GM23338 (cell line): ENCODE measurements around the gene RFFL. TPM values are rescaled to one million over a fixed set of nuclear protein-coding genes. Genes with fewer than 3 reads are reported as not detected.

ENCODE experiments used
- ATAC-seq: fragments of 200-7000 bp; cut with Tn5 transposase; 3 replicates; pipeline ENCODE4 v1.9.1; 2020
- DNase-seq: peaks from one replicate; pipeline ENCODE4 v3.0.0-alpha.2; 2015; ENCODE audit warnings: low spot score
- H2AFZ ChIP-seq: fragments of 200-600 bp; sonication (generic); 2 replicates; pipeline ENCODE4 v1.8.0; 2016; ENCODE audit warnings: antibody characterized with exemption, mild to moderate bottlenecking, moderate library complexity
- H3F3A ChIP-seq: fragments of 200-600 bp; sonication (generic); replicated peaks from 2 replicates; pipeline ENCODE4 v1.8.0; 2017; ENCODE audit warnings: antibody characterized with exemption, mixed run types, low read depth
- H3K27ac ChIP-seq: fragments of 200-600 bp; sonication (generic); 2 replicates; pipeline ENCODE4 v1.6.1; 2016; ENCODE audit warnings: low read depth
- H3K27me3 ChIP-seq: fragments of 200-600 bp; sonication (generic); 2 replicates; pipeline ENCODE4 v1.8.0; 2016; ENCODE audit warnings: mild to moderate bottlenecking, mixed run types, moderate library complexity; ENCODE audit not compliant: insufficient read depth
- H3K36me3 ChIP-seq: fragments of 200-600 bp; sonication (generic); 2 replicates; pipeline ENCODE4 v1.8.0; 2016; ENCODE audit warnings: mild to moderate bottlenecking; ENCODE audit not compliant: insufficient read depth
- H3K4me1 ChIP-seq: fragments of 200-600 bp; sonication (generic); 2 replicates; pipeline ENCODE4 v1.8.0; 2016; ENCODE audit warnings: mild to moderate bottlenecking, moderate library complexity; ENCODE audit not compliant: insufficient read depth
- H3K4me2 ChIP-seq: fragments of 200-600 bp; sonication (generic); 2 replicates; pipeline ENCODE4 v1.7.1; 2017; ENCODE audit warnings: mixed run types
- H3K4me3 ChIP-seq: fragments of 200-600 bp; sonication (generic); 2 replicates; pipeline ENCODE4 v1.6.1; 2016; ENCODE audit warnings: mixed run types
- H3K79me2 ChIP-seq: fragments of 200-600 bp; sonication (generic); replicated peaks from 2 replicates; pipeline ENCODE4 v1.8.0; 2017; ENCODE audit warnings: mild to moderate bottlenecking; ENCODE audit not compliant: insufficient read depth
- H3K9me2 ChIP-seq: fragments of 200-600 bp; sonication (generic); 2 replicates; pipeline ENCODE4 v1.8.0; 2017; ENCODE audit not compliant: insufficient read depth
- H4K20me1 ChIP-seq: fragments of 200-600 bp; sonication (generic); replicated peaks from 2 replicates; pipeline ENCODE4 v1.8.0; 2017; ENCODE audit warnings: mild to moderate bottlenecking; ENCODE audit not compliant: insufficient read depth
- H3K27ac Mint-ChIP-seq: 2 replicates; pipeline ENCODE4 v1.8.0; 2020; ENCODE audit warnings: inconsistent platforms, mild to moderate bottlenecking, moderate library complexity, mixed read lengths
- H3K27me3 Mint-ChIP-seq: 3 replicates; pipeline ENCODE4 v1.8.0; 2022; ENCODE audit warnings: low read depth, mild to moderate bottlenecking, moderate library complexity, mixed read lengths, inconsistent platforms; ENCODE audit not compliant: insufficient read depth, poor library complexity
- H3K36me3 Mint-ChIP-seq: 3 replicates; pipeline ENCODE4 v1.8.0; 2021; ENCODE audit warnings: low read depth, mild to moderate bottlenecking, inconsistent platforms, moderate library complexity, mixed read lengths
- H3K4me1 Mint-ChIP-seq: 3 replicates; pipeline ENCODE4 v1.8.0; 2020; ENCODE audit warnings: mild to moderate bottlenecking, inconsistent platforms, mixed read lengths
- H3K4me3 Mint-ChIP-seq: 3 replicates; pipeline ENCODE4 v1.8.0; 2021; ENCODE audit warnings: moderate library complexity, mild to moderate bottlenecking, inconsistent platforms, mixed read lengths
- H3K9me3 Mint-ChIP-seq: 3 replicates; pipeline ENCODE4 v1.8.0; 2020; ENCODE audit warnings: moderate library complexity, mild to moderate bottlenecking, inconsistent platforms, mixed read lengths
- CTCF ChIP-seq, 2 experiments: fragments of 200-600 bp in 1 of 2; sonication (generic) in 1 of 2; conservative IDR thresholded peaks; 2 replicates each; pipeline versions ENCODE4 v1.5.1 to v1.6.1; 2016 to 2017; ENCODE audit warnings: antibody characterized with exemption in 2 of 2, low read depth in 2 of 2, mild to moderate bottlenecking in 2 of 2, moderate library complexity in 1 of 2
- ETS1 ChIP-seq: IDR thresholded peaks from 2 replicates; pipeline ENCODE4 v1.6.1; 2016; ENCODE audit warnings: antibody characterized with exemption
- EZH2 ChIP-seq: fragments of 200-600 bp; sonication (generic); IDR thresholded peaks from one replicate; pipeline ENCODE4 v1.8.0; 2017; ENCODE audit warnings: antibody characterized with exemption, mild to moderate bottlenecking, low read depth; ENCODE audit not compliant: unreplicated experiment
- EZH2phosphoT487 ChIP-seq: fragments of 200-600 bp; sonication (generic); IDR thresholded peaks from one replicate; pipeline ENCODE4 v1.8.1; 2018; ENCODE audit warnings: antibody characterized with exemption; ENCODE audit not compliant: unreplicated experiment
- JUNB ChIP-seq: IDR thresholded peaks from one replicate; pipeline ENCODE4 v1.6.1; 2016; ENCODE audit warnings: antibody characterized with exemption; ENCODE audit not compliant: unreplicated experiment
- NANOG ChIP-seq: IDR thresholded peaks from 2 replicates; pipeline ENCODE4 v1.6.1; 2016; ENCODE audit warnings: antibody characterized with exemption, borderline replicate concordance
- POLR2AphosphoS5 ChIP-seq: IDR thresholded peaks from 2 replicates; pipeline ENCODE4 v1.6.1; 2016; ENCODE audit warnings: antibody characterized with exemption, low read depth
- STAT1 ChIP-seq: IDR thresholded peaks from one replicate; pipeline ENCODE4 v1.6.1; 2016; ENCODE audit warnings: antibody characterized with exemption; ENCODE audit not compliant: unreplicated experiment
- ZNF331 ChIP-seq: fragments of 250-450 bp; sonication (Bioruptor Pico); IDR thresholded peaks from 2 replicates; pipeline ENCODE4 v1.5.0; 2020; ENCODE audit warnings: low read depth, mild to moderate bottlenecking, moderate library complexity
- polyA plus RNA-seq: library from polyadenylated mRNA; unstranded; fragments of >200 nt; fragmentation: Nextera tagmentation; extraction: Ambion mirVana; gene quantifications from 2 replicates; pipeline ENCODE4 v1.2.1, GENCODE V29; 2016
- total RNA-seq: library from RNA; depleted of rRNA; stranded (reverse); fragments of >200 nt; shearing (Covaris generic); gene quantifications from 2 replicates; pipeline ENCODE4 v1.2.3, GENCODE V29; 2014

Gene RFFL
- total and polyA plus RNA-seq, 2 experiments from 2014 or later: 4.1 to 22.2 TPM

GRCh38 chr17:35083071-35083470, 19.6 kb upstream of the RFFL start:
- peak overlapping the region; percentile 46 for H3K27ac Mint-ChIP-seq
- TF ChIP-seq NANOG (no peak), EZH2 (no peak), EZH2phosphoT487 (no peak), STAT1 (no peak), POLR2AphosphoS5 (no peak), CTCF (conservative IDR thresholded peaks at IDR 0.05; ENCODE audit: low read depth in 2 of 2) (no peak), ZNF331 (CRISPR knock-in tag) (no peak)
- Histone ChIP-seq H3K27ac (no peak overlapping the region), H4K20me1 (no peaks in the 10 kb centered on the region), H3K9me2 (no peaks in the 10 kb centered on the region), H3K4me2 (0 out of 2 replicates have a peak overlapping the region, but pooled peaks have one; percentile 60), H3K4me1 (peaks cover 79% of the 10 kb centered on the region), H3K36me3 (no peaks in the 10 kb centered on the region), H3K4me3 (no peak overlapping the region), H3K27me3 (peaks cover 6% of the 10 kb centered on the region; the same call in 1 of the 2 replicates), H3K79me2 (peaks cover 13% of the 10 kb centered on the region), H2AFZ (no peak overlapping the region), H3F3A (peaks cover 2% of the 10 kb centered on the region; the same call in 1 of the 2 replicates)
- no peak for ATAC-seq
- H3K4me3 Mint-ChIP-seq: no peak overlapping the region; the same call in 2 of the 3 replicates
- H3K27me3 Mint-ChIP-seq: peaks cover 7% of the 10 kb centered on the region
- no peaks in the 10 kb centered on the region; the same call in 2 of the 3 replicates for H3K9me3 Mint-ChIP-seq
- no peaks in the 10 kb centered on the region; the same call in 2 of the 3 replicates for H3K36me3 Mint-ChIP-seq
- H3K4me1 Mint-ChIP-seq: peaks cover 72% of the 10 kb centered on the region
- no peak for DNase-seq

GRCh38 chr17:35082073-35082657, 18.7 kb upstream of the RFFL start:
- peaks cover 2% of the 10 kb centered on the region; the same call in 1 of the 2 replicates for H4K20me1 ChIP-seq
- peaks cover 13% of the 10 kb centered on the region; the same call in 1 of the 2 replicates for H3K79me2 ChIP-seq
- no peak for DNase-seq
- H3K27me3 Mint-ChIP-seq: peaks cover 2% of the 10 kb centered on the region
- no peaks in the 10 kb centered on the region for H3F3A ChIP-seq
- peak overlapping the region; percentile 54 for H3K27ac Mint-ChIP-seq
- peaks cover 70% of the 10 kb centered on the region for H3K4me1 ChIP-seq
- H3K9me3 Mint-ChIP-seq: no peaks in the 10 kb centered on the region; the same call in 2 of the 3 replicates
- ATAC-seq: no peak
- no peak for TF ChIP-seq EZH2phosphoT487
- TF ChIP-seq CTCF (conservative IDR thresholded peaks at IDR 0.05; ENCODE audit: low read depth in 2 of 2): no peak
- no peak for TF ChIP-seq EZH2
- no peak for TF ChIP-seq ETS1
- TF ChIP-seq ZNF331 (CRISPR knock-in tag): no peak
- no peak for TF ChIP-seq JUNB
- H3K4me3 ChIP-seq: no peak overlapping the region
- peak overlapping the region; percentile 46 for H3K27ac ChIP-seq
- H2AFZ ChIP-seq: no peak overlapping the region
- H3K9me2 ChIP-seq: no peaks in the 10 kb centered on the region
- peaks cover 63% of the 10 kb centered on the region for H3K4me1 Mint-ChIP-seq
- no peaks in the 10 kb centered on the region for H3K27me3 ChIP-seq
- no peaks in the 10 kb centered on the region for H3K36me3 ChIP-seq
- H3K4me3 Mint-ChIP-seq: no peak overlapping the region
- 0 out of 2 replicates have a peak overlapping the region, but pooled peaks have one; percentile 60 for H3K4me2 ChIP-seq
- H3K36me3 Mint-ChIP-seq: no peaks in the 10 kb centered on the region; the same call in 2 of the 3 replicates
